PC-9 (cell line): Measurements from ENCODE around the gene VPS13A. TPM values are rescaled to one million over a fixed set of nuclear protein-coding genes. Genes with fewer than 3 reads are reported as not detected.

ENCODE experiments used
- BruUV-seq: library from RNA; stranded (reverse); fragments of 400-500 nt; replicated peaks from 2 replicates; lab custom pipeline; 2021; lab: Mats Ljungman, UMichigan
- CTCF ChIA-PET: fragments of 300-600 bp; sonication (Branson Sonifier 250); formaldehyde crosslinking; loops from one replicate; lab custom pipeline; 2022; ENCODE audit warnings: antibody characterized with exemption; lab: Charles Lee
- POLR2A ChIA-PET: fragments of 300-600 bp; sonication (Branson Sonifier 250); formaldehyde crosslinking; loops from one replicate; lab custom pipeline; 2022; ENCODE audit warnings: antibody characterized with exemption; ENCODE audit not compliant: unreplicated experiment; lab: Charles Lee
- DNase-seq, 2 experiments: peaks; one replicate each; pipeline versions ENCODE4 v3.0.0 to v3.0.0-alpha.2; 2015 to 2022; ENCODE audit warnings: mixed read lengths in 1 of 2
- H2AFZ ChIP-seq: fragments of 200-600 bp; sonication (generic); 2 replicates; pipeline ENCODE4 v1.8.1; 2017; ENCODE audit warnings: antibody characterized with exemption
- H3F3A ChIP-seq: fragments of 200-600 bp; sonication (generic); 2 replicates; pipeline ENCODE4 v1.8.1; 2017; ENCODE audit warnings: antibody characterized with exemption, mild to moderate bottlenecking, low read depth; ENCODE audit not compliant: insufficient read depth
- H3K27ac ChIP-seq: fragments of 200-600 bp; sonication (generic); 2 replicates; pipeline ENCODE4 v1.6.1; 2016; ENCODE audit warnings: mixed run types
- H3K27me3 ChIP-seq: fragments of 200-600 bp; sonication (generic); 2 replicates; pipeline ENCODE4 v1.6.1; 2016; ENCODE audit warnings: low read depth, mixed run types; ENCODE audit not compliant: insufficient read depth
- H3K36me3 ChIP-seq: fragments of 200-600 bp; sonication (generic); 2 replicates; pipeline ENCODE4 v1.6.1; 2016; ENCODE audit warnings: low read depth, mixed run types
- H3K4me1 ChIP-seq: fragments of 200-600 bp; sonication (generic); replicated peaks from 2 replicates; pipeline ENCODE4 v1.6.1; 2016; ENCODE audit warnings: mixed run types; ENCODE audit not compliant: insufficient read depth
- H3K4me2 ChIP-seq: fragments of 200-600 bp; sonication (generic); 2 replicates; pipeline ENCODE4 v1.6.1; 2017; ENCODE audit warnings: mixed run types
- H3K4me3 ChIP-seq: fragments of 200-600 bp; sonication (generic); 2 replicates; pipeline ENCODE4 v1.6.1; 2016; ENCODE audit warnings: mixed run types
- H3K79me2 ChIP-seq: fragments of 200-600 bp; sonication (generic); 2 replicates; pipeline ENCODE4 v1.6.1; 2017; ENCODE audit warnings: low read depth, mixed run types
- H3K9me2 ChIP-seq: fragments of 200-600 bp; sonication (generic); 2 replicates; pipeline ENCODE4 v1.8.1; 2017; ENCODE audit warnings: mild to moderate bottlenecking; ENCODE audit not compliant: insufficient read depth
- H3K9me3 ChIP-seq: fragments of 200-600 bp; sonication (generic); 2 replicates; pipeline ENCODE4 v1.8.1; 2016; ENCODE audit warnings: low read depth; ENCODE audit not compliant: insufficient read depth
- H4K20me1 ChIP-seq: fragments of 200-600 bp; sonication (generic); 2 replicates; pipeline ENCODE4 v1.8.1; 2017; ENCODE audit not compliant: insufficient read depth
- EZH2 ChIP-seq: fragments of 200-600 bp; sonication (generic); IDR thresholded peaks from 2 replicates; pipeline ENCODE4 v1.8.0; 2017; ENCODE audit warnings: antibody characterized with exemption, low read depth
- intact Hi-C: fragments of 100-400 bp; cut with micrococcal nuclease; formaldehyde crosslinking; loops from one replicate; pipeline ENCODE4 v1.10.0; 2022; ENCODE audit not compliant: unreplicated experiment
- total RNA-seq: library from RNA; stranded (reverse); gene quantifications from 2 replicates; pipeline ENCODE4 v1.2.3, GENCODE V29; 2021
- TF ChIP-seq, protein P1 (sequence below): fragments of 200-600 bp; sonication (generic); conservative IDR thresholded peaks from 2 replicates; pipeline ENCODE4 v1.6.1; 2017; ENCODE audit warnings: mixed run types, antibody characterized with exemption, mild to moderate bottlenecking, moderate library complexity

VPS13A gene
- total RNA-seq, 1 experiment from 2014 or later = 53.9 TPM

DNA sequence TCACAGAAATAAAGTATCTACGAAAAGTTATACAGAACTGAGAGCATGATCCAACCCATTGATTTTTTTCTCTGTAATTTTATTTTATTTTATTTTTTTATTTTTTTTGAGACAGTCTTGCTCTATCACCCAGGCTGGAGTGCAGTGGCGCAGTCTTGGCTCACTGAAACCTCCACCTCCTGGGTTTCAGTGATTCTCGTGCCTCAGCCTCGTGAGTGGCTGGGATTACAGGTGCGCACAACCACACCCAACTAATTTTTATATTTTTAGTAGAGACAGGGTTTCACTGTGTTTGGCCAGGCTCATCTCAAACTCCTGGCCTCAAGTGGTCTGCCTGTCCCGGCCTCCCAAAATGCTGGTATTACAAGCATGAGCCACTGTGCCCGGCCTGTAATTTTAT is 107.3 kb downstream of the VPS13A start:
- 0 out of 2 replicates have a peak, but pooled peaks cover 8% of the 10 kb centered on the region for H3K36me3 ChIP-seq
- ChIA-PET POLR2A (no interaction called here), CTCF (no interaction called here)
- no peaks in the 10 kb centered on the region for H3K79me2 ChIP-seq
- no peak for DNase-seq
- H3K27me3 ChIP-seq = no peaks in the 10 kb centered on the region
- H3K4me3 ChIP-seq = no peak overlapping the region
- H3K27ac ChIP-seq = no peak overlapping the region
- TF ChIP-seq EZH2 = no peak
- TF ChIP-seq, protein P1, sequence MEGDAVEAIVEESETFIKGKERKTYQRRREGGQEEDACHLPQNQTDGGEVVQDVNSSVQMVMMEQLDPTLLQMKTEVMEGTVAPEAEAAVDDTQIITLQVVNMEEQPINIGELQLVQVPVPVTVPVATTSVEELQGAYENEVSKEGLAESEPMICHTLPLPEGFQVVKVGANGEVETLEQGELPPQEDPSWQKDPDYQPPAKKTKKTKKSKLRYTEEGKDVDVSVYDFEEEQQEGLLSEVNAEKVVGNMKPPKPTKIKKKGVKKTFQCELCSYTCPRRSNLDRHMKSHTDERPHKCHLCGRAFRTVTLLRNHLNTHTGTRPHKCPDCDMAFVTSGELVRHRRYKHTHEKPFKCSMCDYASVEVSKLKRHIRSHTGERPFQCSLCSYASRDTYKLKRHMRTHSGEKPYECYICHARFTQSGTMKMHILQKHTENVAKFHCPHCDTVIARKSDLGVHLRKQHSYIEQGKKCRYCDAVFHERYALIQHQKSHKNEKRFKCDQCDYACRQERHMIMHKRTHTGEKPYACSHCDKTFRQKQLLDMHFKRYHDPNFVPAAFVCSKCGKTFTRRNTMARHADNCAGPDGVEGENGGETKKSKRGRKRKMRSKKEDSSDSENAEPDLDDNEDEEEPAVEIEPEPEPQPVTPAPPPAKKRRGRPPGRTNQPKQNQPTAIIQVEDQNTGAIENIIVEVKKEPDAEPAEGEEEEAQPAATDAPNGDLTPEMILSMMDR = no peak
- H2AFZ ChIP-seq = no peak overlapping the region
- H3K9me2 ChIP-seq = no peaks in the 10 kb centered on the region
- BruUV-seq = no TSS peak
- H3K4me1 ChIP-seq = no peaks in the 10 kb centered on the region
- intact Hi-C loops = no loop called here
- no peaks in the 10 kb centered on the region for H3K9me3 ChIP-seq
- no peak overlapping the region for H3K4me2 ChIP-seq
- no peaks in the 10 kb centered on the region for H3F3A ChIP-seq
- no peaks in the 10 kb centered on the region for H4K20me1 ChIP-seq

DNA sequence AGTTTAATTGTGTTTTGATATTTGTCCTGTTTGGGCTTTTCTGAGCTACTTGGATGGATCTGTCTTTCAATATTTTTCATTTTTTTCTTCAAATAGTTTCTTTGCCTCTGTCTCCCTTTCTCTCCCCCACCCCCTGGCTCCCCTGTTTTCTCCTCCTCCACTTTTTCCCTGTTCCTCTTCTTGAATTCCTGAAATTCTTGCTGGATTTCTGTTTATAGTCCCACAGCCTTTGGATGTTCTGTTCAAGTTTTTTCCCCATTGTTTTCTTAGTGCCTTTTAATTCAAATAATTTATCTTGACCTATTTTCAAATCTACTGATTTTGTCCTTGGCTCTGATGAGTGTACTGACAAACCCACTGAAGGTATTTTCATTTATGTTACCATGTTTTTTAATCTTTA is 113.0 kb downstream of the VPS13A start:
- TF ChIP-seq, protein P1 = no peak
- no peak for TF ChIP-seq EZH2
- Histone ChIP-seq H3F3A (no peaks in the 10 kb centered on the region), H4K20me1 (no peaks in the 10 kb centered on the region), H3K9me3 (no peaks in the 10 kb centered on the region), H3K79me2 (no peaks in the 10 kb centered on the region), H3K36me3 (peaks cover 6% of the 10 kb centered on the region; the same call in 1 of the 2 replicates), H3K9me2 (no peaks in the 10 kb centered on the region), H3K4me3 (no peak overlapping the region), H3K4me2 (no peak overlapping the region), H3K27ac (no peak overlapping the region), H3K27me3 (no peaks in the 10 kb centered on the region), H2AFZ (no peak overlapping the region), H3K4me1 (no peaks in the 10 kb centered on the region)
- ChIA-PET CTCF (no interaction called here), POLR2A (no interaction called here)
- BruUV-seq = no TSS peak
- DNase-seq = no peak
- intact Hi-C loops = no loop called here

DNA sequence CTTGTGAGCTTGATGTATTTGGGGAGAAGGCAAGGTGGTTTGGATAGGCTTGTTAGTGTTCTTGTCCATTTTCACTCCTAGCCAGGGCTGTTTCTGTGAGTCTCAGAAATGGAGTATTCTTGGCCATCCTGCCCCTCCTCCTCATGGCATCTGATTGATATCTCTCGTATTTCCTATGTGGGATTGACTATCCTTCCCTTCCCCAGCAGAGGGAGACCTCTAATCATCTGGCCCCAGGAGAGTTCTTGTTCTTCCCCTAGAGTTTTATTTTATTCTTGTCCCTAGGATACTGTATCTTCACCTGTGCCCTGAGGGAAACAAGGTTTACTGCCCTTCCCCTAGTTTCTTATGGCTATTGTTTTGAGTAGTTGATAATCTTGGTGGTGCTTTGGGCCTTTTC is 114.4 kb downstream of the VPS13A start:
- BruUV-seq = no TSS peak

More for the DNA sequence above, 114.4 kb downstream of the VPS13A start:
- TF ChIP-seq, protein P1 = no peak; the same call in 1 of the 2 replicates
- no peak for TF ChIP-seq EZH2
- no peaks in the 10 kb centered on the region for H3K27me3 ChIP-seq
- H3K27ac ChIP-seq = no peak overlapping the region
- H3K9me2 ChIP-seq = no peaks in the 10 kb centered on the region
- H3K79me2 ChIP-seq = no peaks in the 10 kb centered on the region
- H3K4me1 ChIP-seq = no peaks in the 10 kb centered on the region
- H3F3A ChIP-seq = no peaks in the 10 kb centered on the region
- no peaks in the 10 kb centered on the region for H4K20me1 ChIP-seq
- no peak overlapping the region for H3K4me3 ChIP-seq
- ChIA-PET POLR2A (no interaction called here), CTCF (interaction anchor here (0.7 kb wide), 1 partner anchor 441 kb away, joined by 11 read pairs; no protein-coding TSS in a partner anchor)
- H3K4me2 ChIP-seq = no peak overlapping the region
- DNase-seq = peak in 1 of 2 experiments; percentile 2
- intact Hi-C loops = no loop called here
- H3K9me3 ChIP-seq = no peaks in the 10 kb centered on the region
- no peak overlapping the region for H2AFZ ChIP-seq
- H3K36me3 ChIP-seq = peaks cover 6% of the 10 kb centered on the region; the same call in 1 of the 2 replicates
